C4-2B (cell line): ENCODE data around the gene POU6F1.
A peak's percentile ranks its signal among the peaks of the same experiment; 100 is the strongest.

Source experiments
- H3K27ac ChIP-seq: fragments of 450-650 bp; 2 replicates; pipeline ENCODE4 v1.5.1; 2017
- CTCF ChIP-seq: fragments of 450-650 bp; conservative IDR thresholded peaks from 2 replicates; pipeline ENCODE4 v1.5.1; 2017; ENCODE audit warnings: mild to moderate bottlenecking
- ZFX ChIP-seq: fragments of 450-650 bp; IDR thresholded peaks from 2 replicates; pipeline ENCODE4 v1.6.1; 2017

Gene POU6F1

DNA sequence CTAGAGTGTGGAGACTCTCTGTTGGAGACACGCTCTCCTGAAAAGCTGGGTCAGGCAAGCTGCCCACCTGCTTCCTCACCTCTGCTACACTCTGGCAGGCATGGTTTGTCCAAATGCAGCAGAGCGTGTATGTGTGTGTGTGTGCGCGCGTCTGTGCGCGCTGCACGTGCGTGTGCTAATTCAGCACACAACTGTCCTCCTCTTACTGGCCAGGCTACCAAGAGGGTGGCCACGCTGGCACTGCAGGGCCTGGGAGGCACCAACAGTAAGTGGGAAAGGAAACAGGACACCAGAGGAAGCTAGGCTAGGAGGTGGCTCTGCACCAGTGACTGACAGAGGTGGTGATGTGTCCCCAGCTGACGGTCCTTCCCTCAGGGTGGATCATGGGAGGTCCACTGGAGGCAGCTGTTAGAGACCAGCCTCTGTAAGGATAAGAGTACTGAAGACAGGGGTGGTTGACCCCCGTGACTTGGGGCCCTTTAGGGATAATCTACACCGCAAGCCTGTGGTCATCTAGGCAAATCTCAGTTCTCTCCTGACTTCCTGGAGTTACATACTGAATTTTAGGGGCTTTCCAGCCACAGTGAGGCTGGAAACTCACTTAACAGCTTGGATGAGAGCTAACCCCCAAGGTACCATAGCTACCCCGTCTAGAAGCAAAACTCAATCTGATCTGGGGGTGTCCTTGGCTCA, 29.4 kb downstream of the POU6F1 start:
- no peak overlapping the region for H3K27ac ChIP-seq
- no peak for TF ChIP-seq ZFX
- no peak for TF ChIP-seq CTCF

DNA sequence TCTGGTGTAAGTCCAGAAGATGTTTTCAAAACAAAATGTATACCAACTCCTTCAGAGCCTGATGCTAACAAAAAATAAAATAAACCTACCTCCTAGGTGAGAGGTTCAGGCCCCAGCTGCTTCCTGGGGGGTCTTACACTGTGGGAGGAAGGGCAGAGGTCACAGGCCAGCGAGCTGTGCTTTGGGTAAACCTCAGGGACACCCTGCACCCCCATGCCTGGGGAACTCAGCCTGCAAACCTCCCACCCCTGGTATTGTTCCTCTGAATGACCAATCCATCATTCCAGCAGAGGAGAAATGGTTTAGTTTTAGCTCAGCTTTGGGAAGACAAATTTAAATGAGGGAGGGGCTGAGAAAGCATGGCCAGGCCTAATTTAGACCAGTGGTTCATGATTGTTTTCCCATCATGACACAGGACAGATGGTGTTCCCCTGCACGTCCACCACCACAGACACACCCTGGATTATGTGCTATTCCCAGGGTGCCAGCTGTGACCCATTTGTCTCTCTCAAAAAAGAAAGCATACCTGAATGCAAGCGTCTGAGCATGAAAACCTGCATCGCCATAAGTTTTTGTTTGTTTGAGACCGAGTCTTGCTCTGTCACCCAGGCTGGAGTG, 30.4 kb downstream of the POU6F1 start:
- no peak overlapping the region for H3K27ac ChIP-seq
- TF ChIP-seq ZFX (no peak), CTCF (no peak)

- TF ChIP-seq ZFX, result no peak
- no peak for TF ChIP-seq CTCF
- H3K27ac ChIP-seq, result 0 out of 2 replicates have a peak overlapping the region, but pooled peaks have one; percentile 19
Observed at GRCh38 chr12:51186465-51187085, 31.3 kb downstream of the POU6F1 start.

- no peak for TF ChIP-seq CTCF
- no peak for TF ChIP-seq ZFX
- peak overlapping the region; percentile 19; the same call in 1 of the 2 replicates for H3K27ac ChIP-seq
Observed at GRCh38 chr12:51185171-51185717, 32.6 kb downstream of the POU6F1 start.

DNA sequence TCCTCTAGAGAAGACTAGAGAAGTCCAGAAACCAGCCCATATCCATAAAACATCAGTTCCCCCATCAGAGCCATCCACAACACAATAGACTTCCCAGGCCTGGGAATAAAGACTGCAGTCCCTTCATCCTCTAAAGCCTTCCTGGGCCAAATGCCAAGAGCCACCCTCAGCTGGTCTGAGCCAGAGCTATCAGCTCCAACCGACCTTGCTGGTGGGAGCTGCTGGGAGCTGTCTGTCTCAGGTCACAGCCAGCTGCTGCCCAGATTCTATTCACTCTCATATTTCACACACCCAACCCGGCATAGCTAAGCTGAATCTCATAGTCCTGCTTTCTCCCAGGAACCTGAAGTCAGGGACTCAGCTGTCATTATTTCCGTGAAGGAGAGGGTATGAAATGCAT, 34.0 kb downstream of the POU6F1 start:
- H3K27ac ChIP-seq, result no peak overlapping the region
- TF ChIP-seq CTCF (no peak), ZFX (no peak)

- no peak overlapping the region for H3K27ac ChIP-seq
- TF ChIP-seq ZFX (no peak), CTCF (no peak)
Observed at GRCh38 chr12:51183349-51183748, 34.5 kb downstream of the POU6F1 start.

GRCh38 chr12:51181558-51181957, 36.3 kb downstream of the POU6F1 start:
- TF ChIP-seq CTCF, result no peak
- no peak for TF ChIP-seq ZFX
- no peak overlapping the region for H3K27ac ChIP-seq
